WTC11 (cell line): ENCODE data around the gene UFSP2. TPM values are rescaled to one million over a fixed set of nuclear protein-coding genes. Genes with fewer than 3 reads are reported as not detected.
A peak's percentile ranks its signal among the peaks of the same experiment; 100 is the strongest.

Source experiments
- ATAC-seq: fragments of 200-7000 bp; cut with Tn5 transposase; 2 replicates; pipeline ENCODE4 v1.10.0; 2021; ENCODE audit warnings: mild to moderate bottlenecking, moderate library complexity
- CTCF ChIA-PET: fragments of 300-600 bp; sonication (Branson Sonifier 250); formaldehyde crosslinking; loops from one replicate; lab custom pipeline; 2021; ENCODE audit warnings: antibody characterized with exemption; lab: Charles Lee
- POLR2A ChIA-PET: fragments of 350-600 bp; sonication (Branson Sonifier 250); formaldehyde crosslinking; loops from one replicate; lab custom pipeline; 2021; ENCODE audit warnings: antibody characterized with exemption; lab: Charles Lee
- DNase-seq: peaks from one replicate; pipeline ENCODE4 v3.0.0; 2021; ENCODE audit warnings: low spot score
- H3K27ac Mint-ChIP-seq: 2 replicates; pipeline ENCODE4 v1.8.0; 2021; ENCODE audit warnings: mixed read lengths
- H3K27me3 Mint-ChIP-seq: 2 replicates; pipeline ENCODE4 v1.8.0; 2021; ENCODE audit warnings: low read depth, mild to moderate bottlenecking, moderate library complexity, mixed read lengths
- H3K36me3 Mint-ChIP-seq: 2 replicates; pipeline ENCODE4 v1.8.0; 2021; ENCODE audit warnings: mixed read lengths
- H3K4me1 Mint-ChIP-seq: 2 replicates; pipeline ENCODE4 v1.8.0; 2022; ENCODE audit warnings: mixed read lengths
- H3K4me3 Mint-ChIP-seq: 2 replicates; pipeline ENCODE4 v1.8.0; 2021; ENCODE audit warnings: mild to moderate bottlenecking, moderate library complexity, mixed read lengths
- H3K9me3 Mint-ChIP-seq: 2 replicates; pipeline ENCODE4 v1.8.0; 2021; ENCODE audit warnings: mixed read lengths
- ARID4B ChIP-seq: sonication (generic); formaldehyde crosslinking; IDR thresholded peaks from 2 replicates; pipeline ENCODE4 v1.8.0; 2023; ENCODE audit warnings: missing genetic modification reagents, mild to moderate bottlenecking, borderline replicate concordance
- ATF1 ChIP-seq: sonication (generic); formaldehyde crosslinking; IDR thresholded peaks from 2 replicates; pipeline ENCODE4 v1.8.1; 2023; ENCODE audit warnings: mild to moderate bottlenecking, moderate library complexity, missing genetic modification reagents
- ESRRA ChIP-seq: sonication (generic); formaldehyde crosslinking; IDR thresholded peaks from 2 replicates; pipeline ENCODE4 v1.8.1; 2022; ENCODE audit warnings: mild to moderate bottlenecking, missing genetic modification reagents, borderline replicate concordance
- ETV6 ChIP-seq: sonication (generic); formaldehyde crosslinking; IDR thresholded peaks from 2 replicates; pipeline ENCODE4 v1.8.1; 2022; ENCODE audit warnings: mild to moderate bottlenecking, missing genetic modification reagents
- MXD4 ChIP-seq: fragments of 250-450 bp; sonication (Bioruptor Pico); IDR thresholded peaks from 2 replicates; pipeline ENCODE4 v1.8.0; 2021; ENCODE audit warnings: mild to moderate bottlenecking, moderate library complexity, borderline replicate concordance
- NR3C1 ChIP-seq: sonication (generic); formaldehyde crosslinking; conservative IDR thresholded peaks from 2 replicates; pipeline ENCODE4 v1.8.1; 2023; ENCODE audit warnings: low read depth, mild to moderate bottlenecking, missing genetic modification reagents
- OVOL2 ChIP-seq: fragments of 250-450 bp; sonication (Bioruptor Pico); IDR thresholded peaks from 2 replicates; pipeline ENCODE4 v1.9.0; 2021; ENCODE audit warnings: mild to moderate bottlenecking, borderline replicate concordance
- SMAD3 ChIP-seq: sonication (generic); formaldehyde crosslinking; IDR thresholded peaks from 2 replicates; pipeline ENCODE4 v1.8.0; 2022; ENCODE audit warnings: missing genetic modification reagents, mild to moderate bottlenecking, borderline replicate concordance
- ZMAT4 ChIP-seq: fragments of 250-450 bp; sonication (Bioruptor Pico); IDR thresholded peaks from 2 replicates; pipeline ENCODE4 v1.9.0; 2021; ENCODE audit warnings: mild to moderate bottlenecking
- ZNF232 ChIP-seq: sonication (generic); formaldehyde crosslinking; IDR thresholded peaks from 2 replicates; pipeline ENCODE4 v1.8.0; 2022; ENCODE audit warnings: mild to moderate bottlenecking, missing genetic modification reagents
- ZNF416 ChIP-seq: fragments of 250-450 bp; sonication (Bioruptor Pico); IDR thresholded peaks from 2 replicates; pipeline ENCODE4 v1.9.0; 2021; ENCODE audit warnings: mild to moderate bottlenecking, inconsistent platforms
- ZNF425 ChIP-seq: fragments of 250-450 bp; sonication (Bioruptor Pico); conservative IDR thresholded peaks from 2 replicates; pipeline ENCODE4 v1.9.0; 2021; ENCODE audit warnings: mild to moderate bottlenecking
- ZNF532 ChIP-seq: fragments of 250-450 bp; sonication (Bioruptor Pico); IDR thresholded peaks from 2 replicates; pipeline ENCODE4 v1.9.0; 2021; ENCODE audit warnings: mild to moderate bottlenecking, borderline replicate concordance
- total RNA-seq: library from RNA; stranded (reverse); gene quantifications from 3 replicates; pipeline ENCODE4 v1.2.3, GENCODE V29; 2021
- TF ChIP-seq, protein P1 (sequence below): sonication (generic); formaldehyde crosslinking; IDR thresholded peaks from 2 replicates; pipeline ENCODE4 v1.8.1; 2023; ENCODE audit warnings: mild to moderate bottlenecking, missing genetic modification reagents, moderate library complexity
- TF ChIP-seq, protein P2 (sequence below): sonication (generic); formaldehyde crosslinking; IDR thresholded peaks from 2 replicates; pipeline ENCODE4 v1.8.1; 2023; ENCODE audit warnings: mild to moderate bottlenecking, missing genetic modification reagents, moderate library complexity
- TF ChIP-seq, protein P3 (sequence below): sonication (generic); formaldehyde crosslinking; IDR thresholded peaks from 2 replicates; pipeline ENCODE4 v1.8.1; 2022; ENCODE audit warnings: missing genetic modification reagents, borderline replicate concordance
- TF ChIP-seq, protein P4 (sequence below): sonication (generic); formaldehyde crosslinking; IDR thresholded peaks from 2 replicates; pipeline ENCODE4 v1.8.0; 2023; ENCODE audit warnings: missing genetic modification reagents
- TF ChIP-seq, protein P5 (sequence below): sonication (generic); formaldehyde crosslinking; conservative IDR thresholded peaks from 2 replicates; pipeline ENCODE4 v1.8.1; 2023; ENCODE audit warnings: mild to moderate bottlenecking, low read depth, missing genetic modification reagents, moderate library complexity

The UFSP2 gene
- total RNA-seq, 1 experiment from 2014 or later = 30.8 TPM

GRCh38 chr4:185363251-185363650 lies 62.5 kb downstream of the UFSP2 start:
- DNase-seq = no peak
- H3K4me1 Mint-ChIP-seq = peaks cover 10% of the 10 kb centered on the region
- H3K27me3 Mint-ChIP-seq = no peaks in the 10 kb centered on the region
- TF ChIP-seq, protein P1, sequence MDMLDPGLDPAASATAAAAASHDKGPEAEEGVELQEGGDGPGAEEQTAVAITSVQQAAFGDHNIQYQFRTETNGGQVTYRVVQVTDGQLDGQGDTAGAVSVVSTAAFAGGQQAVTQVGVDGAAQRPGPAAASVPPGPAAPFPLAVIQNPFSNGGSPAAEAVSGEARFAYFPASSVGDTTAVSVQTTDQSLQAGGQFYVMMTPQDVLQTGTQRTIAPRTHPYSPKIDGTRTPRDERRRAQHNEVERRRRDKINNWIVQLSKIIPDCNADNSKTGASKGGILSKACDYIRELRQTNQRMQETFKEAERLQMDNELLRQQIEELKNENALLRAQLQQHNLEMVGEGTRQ (CRISPR knock-in tag) = no peak
- TF ChIP-seq ZNF416 (no peak), NR3C1 (CRISPR knock-in tag) (no peak), ZNF425 (no peak), SMAD3 (CRISPR knock-in tag) (no peak), MXD4 (CRISPR knock-in tag) (no peak), ZNF532 (CRISPR knock-in tag) (no peak), ZMAT4 (CRISPR knock-in tag) (no peak), OVOL2 (CRISPR knock-in tag) (no peak), ETV6 (no peak), ATF1 (no peak), ESRRA (CRISPR knock-in tag) (no peak), ARID4B (CRISPR knock-in tag) (no peak), ZNF232 (CRISPR knock-in tag) (no peak)
- TF ChIP-seq, protein P2, sequence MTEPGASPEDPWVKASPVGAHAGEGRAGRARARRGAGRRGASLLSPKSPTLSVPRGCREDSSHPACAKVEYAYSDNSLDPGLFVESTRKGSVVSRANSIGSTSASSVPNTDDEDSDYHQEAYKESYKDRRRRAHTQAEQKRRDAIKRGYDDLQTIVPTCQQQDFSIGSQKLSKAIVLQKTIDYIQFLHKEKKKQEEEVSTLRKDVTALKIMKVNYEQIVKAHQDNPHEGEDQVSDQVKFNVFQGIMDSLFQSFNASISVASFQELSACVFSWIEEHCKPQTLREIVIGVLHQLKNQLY = no peak
- TF ChIP-seq, protein P3, sequence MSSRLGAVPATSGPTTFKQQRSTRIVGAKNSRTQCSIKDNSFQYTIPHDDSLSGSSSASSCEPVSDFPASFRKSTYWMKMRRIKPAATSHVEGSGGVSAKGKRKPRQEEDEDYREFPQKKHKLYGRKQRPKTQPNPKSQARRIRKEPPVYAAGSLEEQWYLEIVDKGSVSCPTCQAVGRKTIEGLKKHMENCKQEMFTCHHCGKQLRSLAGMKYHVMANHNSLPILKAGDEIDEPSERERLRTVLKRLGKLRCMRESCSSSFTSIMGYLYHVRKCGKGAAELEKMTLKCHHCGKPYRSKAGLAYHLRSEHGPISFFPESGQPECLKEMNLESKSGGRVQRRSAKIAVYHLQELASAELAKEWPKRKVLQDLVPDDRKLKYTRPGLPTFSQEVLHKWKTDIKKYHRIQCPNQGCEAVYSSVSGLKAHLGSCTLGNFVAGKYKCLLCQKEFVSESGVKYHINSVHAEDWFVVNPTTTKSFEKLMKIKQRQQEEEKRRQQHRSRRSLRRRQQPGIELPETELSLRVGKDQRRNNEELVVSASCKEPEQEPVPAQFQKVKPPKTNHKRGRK = no peak
- TF ChIP-seq, protein P4, sequence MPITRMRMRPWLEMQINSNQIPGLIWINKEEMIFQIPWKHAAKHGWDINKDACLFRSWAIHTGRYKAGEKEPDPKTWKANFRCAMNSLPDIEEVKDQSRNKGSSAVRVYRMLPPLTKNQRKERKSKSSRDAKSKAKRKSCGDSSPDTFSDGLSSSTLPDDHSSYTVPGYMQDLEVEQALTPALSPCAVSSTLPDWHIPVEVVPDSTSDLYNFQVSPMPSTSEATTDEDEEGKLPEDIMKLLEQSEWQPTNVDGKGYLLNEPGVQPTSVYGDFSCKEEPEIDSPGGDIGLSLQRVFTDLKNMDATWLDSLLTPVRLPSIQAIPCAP (CRISPR knock-in tag) = no peak
- TF ChIP-seq, protein P5, sequence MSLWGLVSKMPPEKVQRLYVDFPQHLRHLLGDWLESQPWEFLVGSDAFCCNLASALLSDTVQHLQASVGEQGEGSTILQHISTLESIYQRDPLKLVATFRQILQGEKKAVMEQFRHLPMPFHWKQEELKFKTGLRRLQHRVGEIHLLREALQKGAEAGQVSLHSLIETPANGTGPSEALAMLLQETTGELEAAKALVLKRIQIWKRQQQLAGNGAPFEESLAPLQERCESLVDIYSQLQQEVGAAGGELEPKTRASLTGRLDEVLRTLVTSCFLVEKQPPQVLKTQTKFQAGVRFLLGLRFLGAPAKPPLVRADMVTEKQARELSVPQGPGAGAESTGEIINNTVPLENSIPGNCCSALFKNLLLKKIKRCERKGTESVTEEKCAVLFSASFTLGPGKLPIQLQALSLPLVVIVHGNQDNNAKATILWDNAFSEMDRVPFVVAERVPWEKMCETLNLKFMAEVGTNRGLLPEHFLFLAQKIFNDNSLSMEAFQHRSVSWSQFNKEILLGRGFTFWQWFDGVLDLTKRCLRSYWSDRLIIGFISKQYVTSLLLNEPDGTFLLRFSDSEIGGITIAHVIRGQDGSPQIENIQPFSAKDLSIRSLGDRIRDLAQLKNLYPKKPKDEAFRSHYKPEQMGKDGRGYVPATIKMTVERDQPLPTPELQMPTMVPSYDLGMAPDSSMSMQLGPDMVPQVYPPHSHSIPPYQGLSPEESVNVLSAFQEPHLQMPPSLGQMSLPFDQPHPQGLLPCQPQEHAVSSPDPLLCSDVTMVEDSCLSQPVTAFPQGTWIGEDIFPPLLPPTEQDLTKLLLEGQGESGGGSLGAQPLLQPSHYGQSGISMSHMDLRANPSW = no peak

More at GRCh38 chr4:185363251-185363650, 62.5 kb downstream of the UFSP2 start:
- no peaks in the 10 kb centered on the region for H3K9me3 Mint-ChIP-seq
- peak overlapping the region; percentile 20; the same call in 1 of the 2 replicates for H3K27ac Mint-ChIP-seq
- peaks cover 10% of the 10 kb centered on the region; the same call in 1 of the 2 replicates for H3K36me3 Mint-ChIP-seq
- no peak overlapping the region for H3K4me3 Mint-ChIP-seq
- no peak for ATAC-seq
- CTCF ChIA-PET = interaction anchor here (0.7 kb wide), 2 partner anchors 25 to 669 kb away, joined by 3 read pairs; no protein-coding TSS in a partner anchor
- POLR2A ChIA-PET = no interaction called here
